Activated T-cell treated with anti-CD3 and anti-CD28 coated beads, Interleukin-2, amount 50 U/mL, for 72 hours (primary cell): ENCODE measurements around the gene MRC2. TPM values are rescaled to one million over a fixed set of nuclear protein-coding genes. Genes with fewer than 3 reads are reported as not detected.

ENCODE experiments used
- ATAC-seq, 2 donors: fragments of 150-1000 bp; cut with Tn5 transposase; replicated peaks in 1 of 2; 2 replicates each; pipeline ENCODE4 v1.10.0; 2021; ENCODE audit warnings: moderate library complexity in 2 of 2, mild to moderate bottlenecking in 1 of 2
- DNase-seq, 2 donors: peaks; one replicate each; pipeline ENCODE4 v3.0.0; 2021 to 2022; ENCODE audit warnings: mixed read lengths in 1 of 2
- H3K27ac Mint-ChIP-seq: one replicate; pipeline ENCODE4 v1.8.0; 2022; ENCODE audit warnings: mild to moderate bottlenecking, moderate library complexity, mixed read lengths
- H3K27me3 Mint-ChIP-seq: one replicate; pipeline ENCODE4 v1.8.0; 2022; ENCODE audit warnings: low read depth, mixed read lengths
- H3K36me3 Mint-ChIP-seq, 2 donors: one replicate each; pipeline ENCODE4 v1.8.0; 2022; ENCODE audit warnings: mixed read lengths in 2 of 2, mild to moderate bottlenecking in 1 of 2; ENCODE audit not compliant: insufficient read depth in 2 of 2
- H3K4me1 Mint-ChIP-seq: one replicate; pipeline ENCODE4 v1.8.0; 2022; ENCODE audit warnings: low read depth, mixed read lengths
- H3K4me3 Mint-ChIP-seq, 2 donors: one replicate each; pipeline ENCODE4 v1.8.0; 2022; ENCODE audit warnings: mild to moderate bottlenecking in 2 of 2, mixed read lengths in 2 of 2, moderate library complexity in 2 of 2
- H3K9me3 Mint-ChIP-seq, 2 donors: one replicate each; pipeline ENCODE4 v1.8.0; 2022; ENCODE audit warnings: mixed read lengths in 2 of 2
- total RNA-seq, 2 donors: library from RNA; stranded (reverse); gene quantifications; one replicate each; pipeline ENCODE4 v1.2.3, GENCODE V29; 2022

The MRC2 gene
- total RNA-seq, 2 donors from 2014 or later: 6.1 to 14.2 TPM

DNA sequence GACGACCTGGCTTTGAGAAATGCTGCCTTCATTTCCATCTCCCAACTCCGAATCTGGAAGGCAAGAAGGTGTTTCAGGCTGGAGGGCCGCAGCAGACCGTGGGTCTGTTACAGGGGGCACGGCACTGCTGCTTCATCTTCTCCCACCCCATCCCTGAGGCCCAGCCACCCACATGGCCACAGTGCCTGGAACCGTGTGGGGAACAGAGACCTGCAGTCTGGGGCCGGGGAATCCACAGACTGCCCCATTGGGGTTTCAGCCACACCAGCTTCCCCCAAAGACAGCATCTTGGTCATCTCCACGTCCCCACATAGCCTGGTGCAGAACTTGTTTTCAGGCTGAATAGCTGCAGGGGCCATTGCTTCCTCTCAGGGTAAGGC is 74.2 kb downstream of the MRC2 start:
- no peaks in the 10 kb centered on the region for H3K36me3 Mint-ChIP-seq
- no peak overlapping the region for H3K4me3 Mint-ChIP-seq
- H3K4me1 Mint-ChIP-seq: peaks cover 16% of the 10 kb centered on the region
- no peak for DNase-seq
- no peak overlapping the region for H3K27ac Mint-ChIP-seq
- H3K27me3 Mint-ChIP-seq: peaks cover 36% of the 10 kb centered on the region
- no peaks in the 10 kb centered on the region for H3K9me3 Mint-ChIP-seq
- no peak for ATAC-seq

GRCh38 chr17:62702746-62703260 is 75.3 kb downstream of the MRC2 start:
- no peak for ATAC-seq
- Mint-ChIP-seq H3K27ac (no peak overlapping the region), H3K4me3 (no peak overlapping the region)

DNA sequence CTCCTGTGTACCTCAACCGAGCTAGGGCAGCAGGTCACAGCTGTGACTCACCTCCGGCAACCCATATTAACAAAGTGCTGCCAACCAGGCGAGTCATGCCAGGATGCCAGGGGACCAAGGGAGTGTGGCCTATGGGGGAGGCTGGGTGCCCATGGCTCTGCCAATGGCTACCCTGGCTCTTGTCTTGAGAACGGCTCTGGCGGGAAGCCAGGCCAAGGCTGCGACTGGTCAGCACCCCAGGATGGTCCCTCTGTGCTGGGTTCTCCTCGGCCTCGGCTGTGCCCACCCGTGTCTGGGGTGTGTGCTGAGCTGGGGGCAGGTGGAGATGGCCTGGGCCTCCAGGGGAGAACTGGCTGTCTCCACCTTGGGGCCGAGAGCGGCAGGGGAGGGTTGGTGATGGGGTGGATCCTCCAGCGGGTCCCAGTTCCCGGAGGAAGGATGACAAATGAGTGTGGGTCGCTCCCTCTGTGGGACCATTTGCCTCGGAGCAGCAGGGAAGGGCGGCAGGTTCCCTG is 75.8 kb downstream of the MRC2 start:
- peak overlapping the region; percentile 2 to 62 for H3K4me3 Mint-ChIP-seq

More at GRCh38 chr17:62702746-62703260, 75.3 kb downstream of the MRC2 start:
- peaks cover 47% of the 10 kb centered on the region for H3K27me3 Mint-ChIP-seq
- no peaks in the 10 kb centered on the region for H3K36me3 Mint-ChIP-seq
- H3K4me1 Mint-ChIP-seq: peaks cover 16% of the 10 kb centered on the region
- DNase-seq: no peak
- peaks cover 0 to 2% of the 10 kb centered on the region in 2 donors for H3K9me3 Mint-ChIP-seq

DNA sequence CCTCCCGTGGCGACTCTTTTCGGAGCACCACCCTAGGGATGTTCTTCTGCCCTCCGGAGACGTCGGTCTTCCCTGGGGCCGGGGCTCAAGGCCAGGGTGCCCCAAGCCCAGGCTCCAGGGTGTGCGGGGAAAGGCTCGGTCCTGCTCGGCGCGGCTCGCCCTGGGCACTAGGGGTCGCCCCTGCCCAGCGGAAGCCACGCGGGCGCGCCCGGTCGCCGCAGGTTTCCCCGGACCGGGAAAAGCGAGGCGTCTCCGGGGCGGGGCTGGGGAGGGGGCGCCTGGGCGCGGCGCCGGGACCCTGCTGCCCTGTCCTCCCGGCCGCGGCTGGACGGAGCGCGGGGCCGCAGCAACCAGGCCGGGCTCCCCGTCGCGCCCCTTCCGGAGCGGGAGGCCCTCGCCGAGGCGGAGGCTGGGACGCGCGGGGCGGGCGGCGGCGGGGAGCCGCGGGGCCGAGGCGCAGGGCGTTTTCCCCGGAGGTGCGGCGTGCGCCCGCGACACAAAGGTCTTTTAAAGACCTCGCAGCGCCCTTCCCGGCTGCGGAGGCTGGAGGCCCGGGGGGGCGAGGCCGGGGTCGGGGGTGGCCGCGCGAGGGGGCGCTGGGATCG is 76.4 kb downstream of the MRC2 start:
- DNase-seq (peak; percentile 70 to 82), ATAC-seq (peak; percentile 91 to 93)
- Mint-ChIP-seq H3K27me3 (peaks cover 48% of the 10 kb centered on the region), H3K27ac (no peak overlapping the region), H3K4me3 (peak overlapping the region in 1 of 2 donors; percentile 62), H3K4me1 (peaks cover 16% of the 10 kb centered on the region), H3K36me3 (no peaks in the 10 kb centered on the region), H3K9me3 (peaks cover 0 to 4% of the 10 kb centered on the region in 2 donors)

More for the DNA sequence above, 75.8 kb downstream of the MRC2 start:
- Mint-ChIP-seq H3K27me3 (peaks cover 48% of the 10 kb centered on the region), H3K9me3 (peaks cover 0 to 2% of the 10 kb centered on the region in 2 donors), H3K27ac (no peak overlapping the region), H3K36me3 (no peaks in the 10 kb centered on the region), H3K4me1 (peaks cover 16% of the 10 kb centered on the region)
- peak; percentile 31 to 50 for DNase-seq
- ATAC-seq: peak; percentile 63

DNA sequence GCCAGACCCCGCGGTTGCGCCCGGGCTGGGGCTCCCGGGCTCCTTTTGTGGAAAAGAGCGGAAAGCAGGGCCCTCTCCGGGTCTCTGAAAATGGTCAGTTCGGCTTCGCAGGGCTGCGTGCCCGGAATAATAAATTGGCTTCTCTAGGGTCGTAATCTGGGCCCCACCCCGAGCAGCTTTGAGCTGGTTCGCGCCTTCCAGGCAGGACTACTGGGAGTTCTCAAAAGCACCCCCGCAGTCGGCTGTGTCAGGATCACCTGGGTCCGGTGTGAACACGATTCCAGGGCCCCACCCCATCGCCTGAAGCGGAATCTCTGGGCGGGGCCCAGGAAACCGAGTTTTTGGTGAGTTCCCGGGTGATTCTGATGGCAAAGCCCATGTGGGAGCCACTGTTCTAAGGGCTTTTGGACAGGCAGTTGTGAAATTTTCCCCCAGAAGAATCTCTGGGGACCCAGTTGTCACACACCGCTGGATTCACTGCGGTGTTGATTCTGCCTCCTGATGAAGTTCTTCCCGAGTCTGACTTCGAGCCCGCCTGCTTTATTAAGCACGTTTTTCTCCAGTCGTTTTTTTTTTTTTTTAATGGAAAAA is 77.0 kb downstream of the MRC2 start:
- no peak for DNase-seq
- Mint-ChIP-seq H3K36me3 (no peaks in the 10 kb centered on the region), H3K4me3 (peak overlapping the region; percentile 69 to 81), H3K9me3 (peaks cover 0 to 4% of the 10 kb centered on the region in 2 donors), H3K4me1 (peaks cover 16% of the 10 kb centered on the region), H3K27ac (no peak overlapping the region), H3K27me3 (peaks cover 45% of the 10 kb centered on the region)
- ATAC-seq: no peak

- Mint-ChIP-seq H3K36me3 (no peaks in the 10 kb centered on the region), H3K27ac (no peak overlapping the region), H3K27me3 (peaks cover 46% of the 10 kb centered on the region), H3K4me3 (peak overlapping the region; percentile 69 to 81), H3K4me1 (peaks cover 16% of the 10 kb centered on the region), H3K9me3 (peaks cover 0 to 4% of the 10 kb centered on the region in 2 donors)
- DNase-seq (no peak), ATAC-seq (no peak)
Measured at GRCh38 chr17:62705156-62705777, 77.8 kb downstream of the MRC2 start.

DNA sequence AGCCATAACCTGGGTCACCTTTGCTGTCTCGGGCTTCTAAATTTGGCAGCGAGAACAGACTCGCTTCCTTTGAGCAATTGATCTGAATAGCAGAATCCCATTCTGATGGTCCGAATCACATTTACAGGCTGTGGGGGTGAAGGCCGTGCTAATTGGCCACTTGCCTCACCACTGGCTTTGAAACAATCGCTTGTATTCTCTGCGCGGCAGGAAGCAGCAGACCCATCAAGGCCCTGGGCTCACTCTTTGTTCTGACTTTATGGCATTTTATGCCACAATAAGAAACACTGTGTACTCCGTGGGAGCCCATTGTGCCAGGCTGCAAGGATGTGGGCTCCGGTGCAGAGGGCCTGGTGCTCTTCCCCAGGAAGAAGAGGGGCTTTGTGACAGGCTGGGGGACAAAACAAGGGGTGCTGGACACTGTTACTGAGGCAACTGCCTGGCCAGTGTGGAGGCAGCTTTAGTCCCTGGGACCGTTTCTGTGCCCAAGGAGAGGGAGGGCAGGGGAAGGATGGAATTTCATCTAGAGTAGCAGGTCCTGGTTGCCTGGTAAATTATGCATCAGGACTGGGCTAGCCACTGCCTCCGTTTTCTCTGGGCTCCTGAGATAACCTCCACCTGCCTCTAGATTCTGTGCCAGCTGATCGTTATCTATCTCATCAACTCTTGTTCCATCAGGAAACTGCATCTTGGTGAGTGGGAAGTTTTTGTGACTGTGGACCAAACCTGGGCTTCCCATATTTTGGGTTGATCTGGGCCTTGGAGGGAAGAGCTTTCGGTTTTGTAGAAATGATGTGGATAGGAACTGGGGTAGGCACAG is 78.5 kb downstream of the MRC2 start:
- Mint-ChIP-seq H3K27me3 (peaks cover 49% of the 10 kb centered on the region), H3K4me3 (no peak overlapping the region)
- ATAC-seq: no peak

DNA sequence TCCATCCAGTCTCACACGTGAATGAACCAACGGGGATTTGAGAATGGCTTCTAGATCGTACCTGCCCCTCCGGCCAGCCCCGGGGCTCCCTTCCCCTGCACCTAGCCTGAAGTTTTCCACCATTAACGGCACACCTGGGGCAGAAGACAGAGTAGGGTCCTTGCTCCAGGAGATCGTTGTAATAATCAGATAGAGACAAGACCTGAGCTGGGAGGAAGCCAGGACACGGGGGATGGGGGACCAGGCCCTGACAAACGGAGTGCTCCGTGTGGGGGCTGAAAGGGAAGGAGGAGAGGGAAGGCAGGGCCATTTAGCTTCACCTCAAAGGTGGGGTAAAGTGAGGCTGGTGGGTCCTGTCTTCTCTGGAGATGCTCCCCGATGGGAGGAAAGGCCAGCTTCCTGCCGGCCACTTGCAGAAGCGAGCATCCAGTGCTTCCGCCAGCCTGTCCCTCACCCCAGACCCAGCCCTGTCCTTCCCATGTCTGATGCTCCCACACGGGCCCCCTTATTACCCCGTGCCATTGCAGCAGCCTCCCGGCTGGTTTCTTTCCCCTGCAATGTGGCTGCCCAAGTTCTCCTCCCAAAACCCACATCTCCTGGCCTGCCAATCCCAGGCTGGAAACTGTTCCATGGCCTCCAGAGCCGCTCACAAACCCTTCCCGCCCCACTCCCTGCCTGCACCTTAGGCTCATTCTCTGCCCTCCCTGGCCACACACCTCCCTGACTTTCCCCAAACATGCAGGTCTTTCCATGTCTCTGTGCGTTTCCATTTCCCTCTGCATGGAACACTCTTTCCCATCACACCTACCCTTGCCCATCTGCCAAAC is 79.3 kb downstream of the MRC2 start:
- Mint-ChIP-seq H3K27me3 (peaks cover 57% of the 10 kb centered on the region), H3K27ac (no peak overlapping the region)

More for the DNA sequence above, 78.5 kb downstream of the MRC2 start:
- Mint-ChIP-seq H3K4me1 (peaks cover 16% of the 10 kb centered on the region), H3K9me3 (peaks cover 0 to 4% of the 10 kb centered on the region in 2 donors), H3K27ac (no peak overlapping the region), H3K36me3 (no peaks in the 10 kb centered on the region)
- no peak for DNase-seq

DNA sequence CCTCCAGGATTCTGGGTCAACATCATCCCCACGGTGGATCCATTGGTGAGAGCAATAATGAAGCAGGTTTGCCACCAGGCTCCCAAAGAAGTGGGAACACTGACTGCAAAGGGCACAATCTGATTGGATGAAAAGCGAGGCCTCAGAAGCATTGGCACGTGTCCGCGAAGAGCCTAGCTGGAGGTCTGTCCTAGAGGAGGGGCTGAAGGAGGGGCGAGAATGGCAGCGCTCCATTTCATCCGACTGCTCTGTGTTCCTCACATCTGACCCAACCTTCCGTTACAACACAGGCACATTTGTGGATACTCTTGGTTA is 79.9 kb downstream of the MRC2 start:
- Mint-ChIP-seq H3K27ac (no peak overlapping the region), H3K36me3 (no peaks in the 10 kb centered on the region), H3K9me3 (peaks cover 0 to 4% of the 10 kb centered on the region in 2 donors), H3K27me3 (peaks cover 59% of the 10 kb centered on the region), H3K4me1 (peaks cover 16% of the 10 kb centered on the region), H3K4me3 (no peak overlapping the region)
- DNase-seq (no peak), ATAC-seq (no peak)

More for the DNA sequence above, 79.3 kb downstream of the MRC2 start:
- Mint-ChIP-seq H3K4me1 (peaks cover 16% of the 10 kb centered on the region), H3K4me3 (no peak overlapping the region), H3K9me3 (peaks cover 0 to 4% of the 10 kb centered on the region in 2 donors), H3K36me3 (no peaks in the 10 kb centered on the region)
- ATAC-seq (no peak), DNase-seq (no peak)

DNA sequence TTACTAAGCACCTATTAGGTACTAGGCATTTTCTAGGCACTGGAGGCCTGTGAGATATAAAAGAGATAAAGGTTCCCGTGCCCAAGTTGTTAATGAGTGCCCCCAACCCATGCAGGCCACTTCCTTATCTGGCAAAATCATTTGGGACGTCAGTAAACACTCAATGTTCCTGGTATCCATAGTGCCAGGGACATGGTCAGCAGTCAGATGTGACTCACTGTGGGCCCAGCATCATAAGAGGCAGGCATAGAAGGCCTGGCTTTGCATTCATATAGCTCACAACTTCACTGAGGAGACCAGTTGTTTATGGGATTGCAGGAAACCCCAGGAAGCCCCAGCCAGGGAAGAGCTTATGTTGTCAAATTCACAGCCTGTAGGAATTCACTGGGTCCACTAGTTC is 81.1 kb downstream of the MRC2 start:
- peaks cover 0 to 4% of the 10 kb centered on the region in 2 donors for H3K9me3 Mint-ChIP-seq
- no peak overlapping the region for H3K4me3 Mint-ChIP-seq
- ATAC-seq (no peak), DNase-seq (no peak)
- no peaks in the 10 kb centered on the region for H3K36me3 Mint-ChIP-seq
- H3K27ac Mint-ChIP-seq: no peak overlapping the region
- H3K27me3 Mint-ChIP-seq: peaks cover 60% of the 10 kb centered on the region
- peaks cover 9% of the 10 kb centered on the region for H3K4me1 Mint-ChIP-seq

- ATAC-seq: no peak
- no peak overlapping the region for H3K27ac Mint-ChIP-seq
- H3K9me3 Mint-ChIP-seq: peaks cover 0 to 4% of the 10 kb centered on the region in 2 donors
- no peaks in the 10 kb centered on the region for H3K4me1 Mint-ChIP-seq
- H3K4me3 Mint-ChIP-seq: no peak overlapping the region
- no peaks in the 10 kb centered on the region for H3K36me3 Mint-ChIP-seq
- DNase-seq: no peak
- peaks cover 47% of the 10 kb centered on the region for H3K27me3 Mint-ChIP-seq
Measured at GRCh38 chr17:62712171-62712581, 84.7 kb downstream of the MRC2 start.
